Measurements from ENCODE around the gene HJURP.
"Not testable (repeated sequence)": the region's sequence is repeated elsewhere in the genome, so short reads cannot be mapped to it uniquely, and the experiment has no call there.

Gene HJURP

GRCh38 chr2:233854241-233854981 is at the start of gene HJURP:
Gene HJURP (minus strand): TSS chr2:233854535. CDS start chr2:233854500, 35 bp downstream.
- peaks cover 0 to 10% (median 7%) of the 10 kb centered on the region in 4 donors for H3K4me1 ChIP-seq
- TF ChIP-seq CTCF (IDR thresholded peaks at IDR 0.05) = no peak
- no peaks in the 10 kb centered on the region for H3K27me3 ChIP-seq
- peak within 1 kb of the TSS; percentile 59 to 78 for H3K27ac ChIP-seq
- peak within 1 kb of the TSS; percentile 62 to 77 for H3K4me3 ChIP-seq
- peak; percentile 92 to 96 for DNase-seq
- intact Hi-C loops (cut with DNase I; ENCODE audit: low total_unique reads) = no loop called here
- no peaks in the 10 kb centered on the region for H3K36me3 ChIP-seq
- no peaks in the 10 kb centered on the region for H3K9me3 ChIP-seq

GRCh38 chr2:233901884-233902283 is 47.5 kb upstream of the HJURP start:
- H3K27me3 ChIP-seq = no peaks in the 10 kb centered on the region
- intact Hi-C loops (cut with DNase I; ENCODE audit: low total_unique reads) = no loop called here
- no peaks in the 10 kb centered on the region for H3K9me3 ChIP-seq
- H3K27ac ChIP-seq = no peak overlapping the region
- no peaks in the 10 kb centered on the region for H3K4me1 ChIP-seq
- DNase-seq = no peak
- no peaks in the 10 kb centered on the region for H3K36me3 ChIP-seq
- no peak for TF ChIP-seq CTCF (IDR thresholded peaks at IDR 0.05)
- H3K4me3 ChIP-seq = no peak overlapping the region

- no peaks in the 10 kb centered on the region for H3K9me3 ChIP-seq
- no peak overlapping the region for H3K27ac ChIP-seq
- H3K4me3 ChIP-seq = no peak overlapping the region
- H3K36me3 ChIP-seq = no peaks in the 10 kb centered on the region
- intact Hi-C loops (cut with DNase I; ENCODE audit: low total_unique reads) = no loop called here
- no peaks in the 10 kb centered on the region for H3K4me1 ChIP-seq
- no peak for DNase-seq
- no peak for TF ChIP-seq CTCF (IDR thresholded peaks at IDR 0.05)
- H3K27me3 ChIP-seq = no peaks in the 10 kb centered on the region
Observed at GRCh38 chr2:233901367-233901766, 47.0 kb upstream of the HJURP start.

- intact Hi-C loops (cut with DNase I; ENCODE audit: low total_unique reads); DNase-seq; H3K4me1 ChIP-seq; H3K27ac ChIP-seq; H3K36me3 ChIP-seq; H3K4me3 ChIP-seq; H3K27me3 ChIP-seq; H3K9me3 ChIP-seq: not testable (repeated sequence)
Observed at GRCh38 chr2:233896253-233896652, 41.9 kb upstream of the HJURP start.

GRCh38 chr2:233892793-233893192 is 38.5 kb upstream of the HJURP start:
- intact Hi-C loops (cut with DNase I; ENCODE audit: low total_unique reads) = no loop called here
- Histone ChIP-seq H3K9me3 (no peaks in the 10 kb centered on the region), H3K27ac (no peak overlapping the region), H3K27me3 (peaks cover 0 to 3% of the 10 kb centered on the region in 2 donors), H3K36me3 (no peaks in the 10 kb centered on the region), H3K4me1 (no peaks in the 10 kb centered on the region), H3K4me3 (no peak overlapping the region)
- TF ChIP-seq CTCF (IDR thresholded peaks at IDR 0.05) = no peak
- DNase-seq = no peak

- intact Hi-C loops (cut with DNase I; ENCODE audit: low total_unique reads) = no loop called here
- DNase-seq = no peak
- TF ChIP-seq CTCF (IDR thresholded peaks at IDR 0.05) = no peak
- no peaks in the 10 kb centered on the region for H3K27me3 ChIP-seq
- no peaks in the 10 kb centered on the region for H3K4me1 ChIP-seq
- H3K36me3 ChIP-seq = no peaks in the 10 kb centered on the region
- no peak overlapping the region for H3K27ac ChIP-seq
- H3K4me3 ChIP-seq = no peak overlapping the region
- peaks cover 0 to 18% (median 18%) of the 10 kb centered on the region in 3 donors for H3K9me3 ChIP-seq
Observed at GRCh38 chr2:233882353-233882752, 28.0 kb upstream of the HJURP start.

GRCh38 chr2:233872125-233872524 is 17.8 kb upstream of the HJURP start:
- DNase-seq; H3K36me3 ChIP-seq; H3K9me3 ChIP-seq; intact Hi-C loops (cut with DNase I; ENCODE audit: low total_unique reads); H3K27me3 ChIP-seq; H3K4me1 ChIP-seq; H3K27ac ChIP-seq; H3K4me3 ChIP-seq: not testable (repeated sequence)
